IPS-18c (cell line): ENCODE measurements around the gene CALY.
"Not testable (repeated sequence)": the region's sequence is repeated elsewhere in the genome, so short reads cannot be mapped to it uniquely, and the experiment has no call there.

ENCODE experiments used
- H3K4me3 ChIP-seq: 2 replicates; pipeline ENCODE4 v1.7.0; 2013; ENCODE audit warnings: low read depth, mild to moderate bottlenecking, low read length, moderate library complexity; ENCODE audit not compliant: insufficient read depth
- H3K9me3 ChIP-seq: one replicate; pipeline ENCODE4 v1.6.1; 2013; ENCODE audit warnings: mild to moderate bottlenecking, low read length, moderate library complexity; ENCODE audit not compliant: control insufficient read depth, insufficient read depth

Gene CALY, protein sequence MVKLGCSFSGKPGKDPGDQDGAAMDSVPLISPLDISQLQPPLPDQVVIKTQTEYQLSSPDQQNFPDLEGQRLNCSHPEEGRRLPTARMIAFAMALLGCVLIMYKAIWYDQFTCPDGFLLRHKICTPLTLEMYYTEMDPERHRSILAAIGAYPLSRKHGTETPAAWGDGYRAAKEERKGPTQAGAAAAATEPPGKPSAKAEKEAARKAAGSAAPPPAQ

DNA sequence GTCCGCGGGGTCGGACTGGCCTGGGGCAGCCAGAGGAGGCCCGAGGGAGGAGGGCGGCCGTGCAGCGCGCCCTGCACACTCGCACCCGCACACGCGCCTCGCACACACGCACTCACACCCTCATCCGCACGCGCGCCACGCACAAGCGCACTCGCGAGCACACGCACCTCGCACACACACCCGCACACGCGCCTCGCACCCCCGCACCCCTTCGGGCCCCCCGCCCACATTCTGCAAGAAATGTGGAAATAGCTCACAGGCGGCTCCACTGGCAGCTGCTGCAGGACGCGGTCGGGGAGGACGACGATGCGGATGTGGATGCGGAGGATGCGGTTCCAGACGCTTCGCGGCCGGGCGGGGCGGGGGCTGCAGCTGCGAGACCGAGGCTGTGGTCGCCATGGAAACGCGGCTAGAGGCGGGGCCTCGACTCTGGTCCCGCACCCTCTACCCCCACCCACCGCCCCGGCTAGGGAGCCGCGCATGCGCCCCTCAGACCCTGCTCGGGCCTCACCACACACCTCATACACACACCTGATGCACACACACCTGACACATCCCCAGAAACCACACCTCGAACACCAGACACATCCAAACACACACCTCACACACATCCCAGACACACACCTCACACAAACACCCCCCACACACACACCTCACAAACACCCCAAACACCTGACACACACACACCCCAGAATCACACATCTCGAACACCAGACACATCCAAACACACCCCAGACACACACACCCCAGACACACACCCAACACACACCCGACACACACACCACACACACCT lies at the start of gene CALY:
Gene CALY (minus strand): TSS at position 320 of the 793 bp plus-strand sequence. CDS start 7,907 bp downstream, outside the sequence.
- peaks cover 3% of the 10 kb centered on the region for H3K9me3 ChIP-seq
- no peak within 1 kb of the TSS; the same call in 1 of the 2 replicates for H3K4me3 ChIP-seq

DNA sequence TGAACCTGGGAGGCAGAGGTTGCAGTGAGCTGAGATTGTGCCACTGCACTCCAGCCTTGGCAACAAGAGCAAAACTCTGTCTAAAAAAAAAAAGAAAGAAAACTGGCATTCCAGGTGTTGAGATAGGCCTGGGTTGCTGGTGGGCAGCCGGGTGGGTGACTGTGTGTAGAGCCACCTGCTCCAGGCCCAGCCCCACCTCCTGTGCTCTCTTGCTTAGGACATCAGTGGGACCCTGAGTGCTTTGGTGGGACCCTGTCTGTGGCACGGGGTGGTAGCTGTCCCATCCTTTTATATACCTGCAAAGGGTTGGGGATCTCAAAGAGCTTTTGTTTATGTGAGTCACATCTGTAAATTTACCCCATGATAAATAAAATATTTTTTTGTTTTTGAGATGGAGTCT lies 48.5 kb upstream of the CALY start:
- H3K4me3 ChIP-seq, result no peak overlapping the region
- H3K9me3 ChIP-seq, result no peaks in the 10 kb centered on the region

DNA sequence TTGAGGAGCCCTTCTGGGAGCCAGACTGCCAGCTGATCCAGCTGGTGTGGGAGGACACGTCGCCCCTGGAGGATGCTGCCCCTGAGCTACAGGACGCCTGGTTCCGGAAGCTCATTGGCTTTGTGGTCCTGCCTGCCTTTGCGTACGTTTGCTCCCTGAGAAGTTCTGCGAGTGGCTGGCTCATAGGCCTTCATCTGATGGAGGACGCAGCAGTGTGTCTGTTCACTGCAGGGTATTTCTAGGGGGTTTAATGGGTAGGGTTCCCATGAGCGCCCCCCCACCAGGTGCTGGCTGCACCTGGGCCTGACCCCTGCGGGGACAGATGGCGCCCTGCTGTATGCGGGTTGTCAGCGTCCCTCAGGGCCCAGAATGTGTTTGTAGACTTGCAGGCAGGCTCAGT lies 47.4 kb upstream of the CALY start:
- Histone ChIP-seq H3K4me3 (no peak overlapping the region), H3K9me3 (no peaks in the 10 kb centered on the region)

DNA sequence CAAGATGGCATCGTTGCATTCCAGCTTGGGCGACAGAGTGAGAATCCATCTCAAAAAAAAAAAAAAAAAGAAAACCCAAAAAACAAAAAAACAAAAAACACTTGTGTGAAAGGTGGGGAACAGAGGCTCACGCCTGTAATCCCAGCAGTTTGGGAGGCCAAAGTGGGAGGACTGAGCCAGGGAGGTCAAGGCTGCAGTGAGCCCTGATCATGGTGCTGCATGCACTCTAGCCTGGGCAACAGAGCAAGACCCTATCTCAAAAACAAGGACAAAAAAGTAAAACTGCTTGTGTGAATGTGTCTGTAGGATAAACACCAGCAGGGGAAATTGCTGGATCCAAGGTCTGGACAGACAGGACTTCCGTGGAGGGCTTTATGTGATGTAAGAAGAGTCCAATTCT lies 46.9 kb upstream of the CALY start:
- H3K9me3 ChIP-seq, result no peaks in the 10 kb centered on the region
- no peak overlapping the region for H3K4me3 ChIP-seq

DNA sequence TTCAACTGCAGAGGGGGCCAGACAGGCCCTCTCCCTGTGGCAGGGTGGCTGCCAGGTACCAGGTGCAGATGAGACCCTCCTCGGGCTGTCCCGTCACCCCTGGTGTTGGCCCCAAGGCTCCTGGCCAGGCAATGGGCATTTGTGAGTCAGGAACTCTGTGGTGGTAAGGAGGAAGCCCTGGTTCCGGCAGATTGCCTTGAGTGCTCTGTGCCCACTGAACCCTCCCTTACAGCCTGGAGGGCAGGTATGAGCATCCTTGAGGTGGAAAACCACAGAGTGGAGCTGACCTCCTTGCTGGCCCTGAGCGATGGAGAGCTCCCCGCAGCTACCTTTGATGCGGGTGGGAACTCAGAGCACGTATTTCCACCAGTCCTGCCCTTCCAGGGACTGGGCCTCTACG lies 44.3 kb upstream of the CALY start:
- Histone ChIP-seq H3K4me3 (no peak overlapping the region), H3K9me3 (no peaks in the 10 kb centered on the region)

DNA sequence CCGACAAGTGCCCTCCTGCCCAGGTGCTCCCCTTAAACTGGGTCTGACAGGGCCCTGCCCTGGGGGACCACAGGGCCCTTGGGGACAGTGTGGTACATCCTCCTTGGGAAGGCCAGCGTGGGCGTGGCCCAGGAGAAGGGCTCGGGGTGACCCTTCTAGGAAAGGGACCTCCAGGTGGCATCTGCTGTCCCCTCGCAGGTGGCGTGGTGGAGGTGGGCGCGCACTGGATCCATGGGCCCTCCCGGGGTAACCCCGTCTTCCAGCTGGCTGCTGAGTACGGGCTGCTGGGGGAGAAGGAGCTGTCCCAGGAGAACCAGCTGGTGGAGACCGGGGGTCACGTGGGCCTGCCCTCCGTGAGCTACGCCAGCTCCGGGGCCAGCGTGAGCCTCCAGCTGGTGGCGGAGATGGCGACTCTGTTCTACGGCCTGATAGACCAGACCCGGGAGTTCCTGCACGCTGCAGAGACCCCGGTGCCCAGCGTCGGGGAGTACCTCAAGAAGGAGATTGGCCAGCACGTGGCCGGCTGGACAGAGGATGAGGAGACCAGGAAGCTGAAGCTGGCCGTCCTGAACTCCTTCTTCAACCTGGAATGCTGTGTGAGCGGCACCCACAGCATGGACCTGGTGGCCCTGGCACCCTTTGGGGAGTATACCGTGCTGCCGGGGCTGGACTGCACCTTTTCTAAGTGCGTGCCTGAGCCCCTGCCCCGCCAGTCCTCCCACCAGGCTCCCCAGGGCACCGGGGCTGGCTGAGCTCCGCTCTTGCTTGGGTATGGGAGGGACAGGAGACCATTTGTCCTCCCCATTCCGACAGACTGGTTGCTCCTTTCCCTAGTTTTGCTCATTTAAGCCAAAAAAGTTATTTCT lies 43.3 kb upstream of the CALY start:
- peak overlapping the region; percentile 65; the same call in 1 of the 2 replicates for H3K4me3 ChIP-seq

DNA sequence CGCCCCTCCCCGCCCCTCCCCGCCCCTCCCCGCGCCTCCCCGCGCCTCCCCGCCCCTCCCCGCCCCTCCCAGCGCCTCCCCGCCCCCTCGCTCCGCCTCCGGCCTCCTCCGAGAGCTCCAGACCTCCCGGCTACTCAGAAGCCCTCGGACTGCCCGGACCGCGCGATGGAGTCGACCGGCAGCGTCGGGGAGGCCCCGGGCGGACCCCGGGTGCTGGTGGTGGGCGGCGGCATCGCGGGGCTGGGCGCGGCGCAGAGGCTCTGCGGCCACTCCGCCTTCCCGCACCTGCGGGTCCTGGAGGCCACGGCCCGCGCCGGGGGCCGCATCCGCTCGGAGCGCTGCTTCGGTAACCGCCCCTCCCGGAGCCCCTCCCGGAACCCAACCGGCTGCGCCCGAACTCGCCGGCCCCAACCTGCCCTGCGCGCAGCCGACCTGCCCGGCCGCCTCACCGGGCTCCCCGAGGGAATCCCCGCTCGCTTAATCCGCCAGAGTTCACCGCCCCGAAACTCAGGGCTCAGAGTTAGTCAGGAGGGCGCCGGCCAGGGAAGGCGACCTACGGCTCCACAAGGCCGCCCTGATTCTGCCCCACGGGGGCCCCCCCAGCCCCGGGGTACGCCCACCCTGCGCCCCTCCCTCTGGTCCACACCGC lies 42.6 kb upstream of the CALY start, which contains the start of gene PAOX:
Gene PAOX (plus strand): TSS at position 111 of the 649 bp plus-strand sequence. CDS start 55 bp downstream, at position 166.
- Histone ChIP-seq H3K4me3 (peak within 1 kb of the TSS; percentile 65), H3K9me3 (no peaks in the 10 kb centered on the region)

More for the DNA sequence above, 43.3 kb upstream of the CALY start:
- H3K9me3 ChIP-seq, result no peaks in the 10 kb centered on the region

DNA sequence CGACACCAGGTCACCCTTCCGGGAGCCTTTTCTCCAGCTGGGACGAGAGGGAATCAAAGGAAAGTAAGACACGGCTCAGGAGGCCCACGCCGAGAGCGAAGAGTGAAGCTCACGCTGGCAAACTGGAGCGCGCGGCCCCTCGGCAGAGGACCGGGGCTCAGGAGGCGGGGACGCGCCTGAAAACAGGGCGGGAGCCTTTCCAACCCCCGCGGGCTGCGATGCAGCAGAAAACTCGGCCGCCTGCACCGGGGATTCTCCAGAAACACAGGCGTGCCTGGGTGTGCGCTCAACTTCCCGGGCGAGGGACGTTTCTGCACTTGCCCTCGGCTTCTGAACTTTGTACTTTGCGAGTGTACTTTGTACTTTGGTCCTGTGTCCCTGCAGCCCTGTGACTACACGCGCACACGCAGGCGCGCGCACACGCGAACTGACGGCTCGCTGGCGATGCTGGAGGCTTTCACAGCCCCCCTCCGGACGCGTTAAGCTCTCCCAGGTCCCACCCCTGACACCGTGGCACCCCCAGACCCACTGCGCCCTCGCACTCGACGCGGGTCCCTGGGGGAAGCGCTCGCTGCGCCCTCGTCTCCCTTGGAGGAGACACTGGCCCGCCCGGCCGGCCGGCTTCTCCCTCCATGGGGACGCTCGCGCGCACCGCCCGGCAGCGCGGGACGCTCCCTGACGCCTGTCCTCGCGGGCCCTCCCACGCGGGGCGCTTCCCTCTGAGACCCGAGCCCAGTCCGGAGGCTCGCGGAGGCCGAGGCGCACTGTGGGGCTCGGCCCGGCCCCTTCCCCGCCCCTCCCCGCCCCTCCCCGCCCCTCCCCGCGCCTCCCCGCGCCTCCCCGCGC lies 41.8 kb upstream of the CALY start:
- peak overlapping the region; percentile 62 for H3K4me3 ChIP-seq
- H3K9me3 ChIP-seq, result no peaks in the 10 kb centered on the region

DNA sequence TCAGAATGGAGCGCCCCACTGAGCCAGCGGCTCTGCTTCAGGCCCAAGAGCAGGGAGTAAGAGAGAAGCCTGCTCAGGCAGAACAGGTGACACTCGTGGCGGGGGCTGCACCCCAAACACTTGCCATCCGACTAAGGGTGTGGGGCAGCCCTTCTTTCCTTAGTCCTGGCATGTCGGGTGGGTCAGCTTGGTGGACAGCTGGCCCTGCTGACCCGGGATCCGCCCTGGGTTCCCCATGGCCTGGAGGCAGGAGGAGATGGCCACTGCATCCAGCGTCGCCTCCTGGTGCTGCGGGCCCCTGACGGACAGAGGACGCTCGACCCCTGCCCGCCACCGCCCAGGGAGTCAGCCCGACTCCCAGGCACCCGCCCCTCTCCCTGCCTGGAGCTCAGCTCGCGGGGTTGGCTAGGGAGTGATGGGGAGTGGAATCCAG lies 41.1 kb upstream of the CALY start:
- H3K9me3 ChIP-seq, result no peaks in the 10 kb centered on the region
- peak overlapping the region; percentile 62 for H3K4me3 ChIP-seq

DNA sequence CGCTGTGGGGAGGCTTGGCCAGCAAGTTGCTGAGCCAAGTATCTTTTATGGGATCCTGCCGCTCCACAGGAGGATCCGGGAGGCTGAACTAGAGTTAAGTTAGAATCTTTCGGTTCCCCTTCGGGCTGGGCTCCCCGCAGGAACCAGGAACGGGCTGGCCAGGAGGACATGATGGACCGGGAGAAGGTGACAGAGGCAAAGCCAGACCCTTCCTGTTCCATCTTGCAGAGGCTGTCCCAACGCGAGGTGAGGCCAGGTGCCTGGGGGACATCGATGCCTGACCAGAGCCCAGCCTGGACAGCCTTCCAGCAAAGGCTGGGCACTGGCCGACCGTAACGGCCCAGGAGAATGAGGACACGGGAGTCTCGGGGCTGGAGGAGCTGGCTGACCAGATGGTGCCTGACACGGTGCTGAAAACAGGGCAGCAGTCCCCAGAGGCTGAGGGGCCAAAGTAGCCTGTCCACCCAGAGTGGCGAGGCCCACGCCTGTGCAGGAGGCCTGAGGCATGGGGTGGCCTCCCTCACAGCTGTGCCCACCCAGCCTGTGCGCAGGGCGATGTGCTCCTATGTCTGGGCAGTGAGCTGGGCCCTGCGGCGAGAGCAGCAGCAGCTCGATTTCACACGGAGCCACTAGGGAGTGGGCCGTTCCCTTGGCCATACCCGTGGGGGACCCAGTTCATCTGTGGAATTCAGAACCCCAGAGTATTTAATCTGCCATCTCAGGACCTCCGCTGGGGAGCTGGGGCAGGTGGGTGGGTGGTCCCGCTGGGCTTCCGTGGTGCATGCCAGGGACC lies 40.5 kb upstream of the CALY start:
- Histone ChIP-seq H3K4me3 (no peak overlapping the region; the same call in 1 of the 2 replicates), H3K9me3 (no peaks in the 10 kb centered on the region)

DNA sequence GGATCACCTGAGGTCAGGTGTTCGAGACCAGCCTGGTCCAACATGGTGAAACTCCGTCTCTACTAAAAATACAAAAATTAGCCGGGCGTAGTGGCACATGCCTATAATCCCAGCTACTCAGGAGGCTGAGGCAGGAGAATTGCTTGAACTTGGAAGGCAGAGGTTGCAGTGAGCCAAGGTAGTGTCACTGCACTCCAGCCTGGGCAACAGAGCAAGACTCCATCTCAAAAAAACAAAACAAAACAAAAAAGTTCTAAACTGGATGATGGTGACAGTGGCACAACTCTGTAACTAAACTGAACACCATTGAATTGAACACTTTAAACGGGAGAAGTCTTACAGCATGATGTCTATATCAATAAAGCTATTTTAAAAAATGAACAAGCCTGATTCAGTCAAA lies 39.5 kb upstream of the CALY start:
- H3K4me3 ChIP-seq, H3K9me3 ChIP-seq: not testable (repeated sequence)

DNA sequence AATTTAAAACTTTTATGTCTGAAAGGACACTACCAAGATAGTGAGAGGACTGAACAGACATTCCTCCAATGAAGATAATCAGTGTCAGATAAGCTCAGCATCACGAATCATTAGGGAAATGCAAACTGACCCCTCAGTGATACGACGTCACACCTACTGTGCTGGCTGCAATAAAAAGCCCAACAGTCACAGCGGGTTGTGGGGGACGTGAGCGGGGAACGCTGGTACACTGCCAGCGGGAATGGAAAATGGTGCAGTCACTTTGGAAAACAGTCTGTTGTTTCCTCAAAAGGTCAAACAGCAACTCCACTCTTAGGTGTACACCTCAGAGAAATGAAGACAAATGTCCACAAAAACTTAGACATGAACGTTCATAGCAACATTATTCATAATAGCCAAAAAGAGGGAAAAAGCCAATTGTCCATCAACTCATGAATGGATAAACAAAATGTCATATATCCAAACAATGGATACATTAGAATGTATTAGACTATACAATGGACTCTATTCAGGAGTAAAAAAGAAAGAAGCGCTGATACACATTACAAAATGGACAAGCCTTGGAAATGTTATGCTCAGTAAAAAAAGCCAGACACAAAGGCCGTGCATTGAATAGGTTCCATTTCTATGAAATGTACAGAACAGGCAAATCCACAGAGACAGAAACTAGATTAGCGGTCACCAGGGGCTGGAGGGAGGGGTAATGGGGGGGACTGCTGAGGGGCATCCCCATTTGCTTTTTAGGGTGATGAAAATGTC lies 38.8 kb upstream of the CALY start:
- Histone ChIP-seq H3K9me3 (no peaks in the 10 kb centered on the region), H3K4me3 (no peak overlapping the region)

DNA sequence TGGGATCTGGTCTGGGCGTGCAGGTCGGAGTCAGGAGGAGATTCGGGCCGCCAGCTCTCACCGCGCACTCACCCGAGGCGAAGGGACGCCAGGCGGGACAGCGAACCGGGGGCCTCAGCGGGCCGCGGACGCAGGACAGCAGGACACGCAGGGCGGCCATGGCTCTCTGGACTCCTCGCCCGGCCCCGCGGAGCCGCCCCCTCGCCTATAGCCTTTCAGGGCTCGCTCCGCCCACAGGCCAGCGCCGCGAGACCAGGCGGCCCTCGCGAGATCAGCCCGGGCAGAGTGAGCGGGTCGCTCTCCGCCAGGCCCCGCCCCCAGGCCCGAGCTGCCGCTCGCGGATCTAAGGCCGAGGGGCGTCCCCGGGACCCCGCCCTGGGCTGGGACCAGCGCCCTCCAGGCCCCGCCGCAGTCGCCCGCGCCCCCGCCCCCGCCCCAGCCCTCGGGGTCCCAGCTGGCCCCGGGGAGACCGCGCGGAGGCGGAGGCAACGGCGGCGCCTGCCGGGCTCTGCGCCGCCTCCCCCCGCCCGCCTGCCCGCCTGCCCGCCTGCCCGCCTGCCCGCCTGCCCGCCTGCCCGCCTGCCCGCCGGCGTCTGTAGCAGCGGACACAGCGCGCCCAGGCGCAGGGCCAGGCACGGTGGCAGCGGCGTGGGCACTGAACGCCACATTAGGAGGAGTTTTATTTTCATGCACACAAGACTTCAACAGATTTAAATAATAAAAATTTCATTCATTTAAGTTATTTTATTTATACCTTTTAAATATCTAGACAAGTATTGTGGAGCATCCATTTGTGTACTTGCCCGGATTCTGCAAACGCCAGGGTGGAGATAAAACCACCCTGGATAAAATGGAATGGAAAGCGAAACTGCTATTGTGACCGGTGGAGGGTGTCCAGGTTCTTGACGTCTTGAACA lies 36.7 kb upstream of the CALY start, which contains the start of gene ECHS1:
Gene ECHS1 (minus strand): TSS at position 181 of the 917 bp plus-strand sequence. CDS start 21 bp downstream, at position 160.
- peak within 1 kb of the TSS; percentile 75 for H3K4me3 ChIP-seq

DNA sequence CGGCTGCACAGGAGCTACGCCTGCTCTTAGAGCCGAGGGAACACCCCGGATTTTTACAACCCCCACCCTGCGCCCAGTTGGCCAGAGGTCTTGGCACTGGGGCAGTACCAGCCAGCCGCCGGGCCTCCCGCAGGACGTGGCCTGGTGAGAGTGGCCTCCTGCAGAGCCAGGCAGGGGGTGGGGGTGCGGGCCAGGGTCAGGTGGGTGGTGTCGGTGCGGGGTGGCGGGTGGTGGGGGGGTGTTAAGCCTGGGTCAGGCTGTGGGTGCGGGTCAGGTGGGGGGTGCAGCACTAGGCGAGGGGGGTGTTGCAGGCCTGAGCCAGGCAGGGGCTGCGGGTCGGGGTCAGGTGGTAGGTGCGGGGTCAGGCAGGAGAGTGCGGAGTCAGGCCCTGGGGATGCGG lies 35.8 kb upstream of the CALY start:
- no peaks in the 10 kb centered on the region for H3K9me3 ChIP-seq
- H3K4me3 ChIP-seq, result peak overlapping the region; percentile 28

More for the DNA sequence above, 36.7 kb upstream of the CALY start, which contains the start of gene ECHS1:
- H3K9me3 ChIP-seq, result no peaks in the 10 kb centered on the region
